Measurements from ENCODE around the gene ICAM2. TPM values are rescaled to one million over a fixed set of nuclear protein-coding genes. Genes with fewer than 3 reads are reported as not detected.
A peak's percentile ranks its signal among the peaks of the same experiment; 100 is the strongest.

Gene ICAM2
- total RNA-seq, 6 experiments from 2014 or later: 5.5 to 16.1 (median 8.6) TPM

GRCh38 chr17:64005734-64006167 lies 14.7 kb downstream of the ICAM2 start:
- no peaks in the 10 kb centered on the region for H3K27me3 ChIP-seq
- ATAC-seq (peak; percentile 52 to 67 (median 56)), DNase-seq (peak in 2 of 3 donors; percentile 67 to 73)
- TF ChIP-seq CTCF (IDR thresholded peaks at IDR 0.05) (no peak), POLR2A (IDR thresholded peaks at IDR 0.05) (no peak)
- H3K4me3 ChIP-seq: no peak overlapping the region
- 9% methylated on average over 4 of the region's 6 CpGs for WGBS (ENCODE audit: insufficient coverage, low coverage, low lambda C conversion rate, missing lambda C conversion rate)
- no peaks in the 10 kb centered on the region for H3K36me3 ChIP-seq
- H3K9me3 ChIP-seq: no peaks in the 10 kb centered on the region
- intact Hi-C loops (cut with DNase I): loop anchor here in 1 of 2 donors (10.0 kb wide), 1 partner anchor 61 kb away; no protein-coding TSS in a partner anchor
- peaks cover 0 to 3% (median 0%) of the 10 kb centered on the region in 4 donors for H3K4me1 ChIP-seq
- no peak overlapping the region for H3K27ac ChIP-seq

- Histone ChIP-seq H3K27me3 (no peaks in the 10 kb centered on the region), H3K4me3 (no peak overlapping the region)
- DNase-seq: peak in 1 of 3 donors; percentile 39
Observed at GRCh38 chr17:64004903-64005733, 15.3 kb downstream of the ICAM2 start.

GRCh38 chr17:64004218-64004770 lies 16.1 kb downstream of the ICAM2 start:
- Histone ChIP-seq H3K4me1 (peaks cover 0 to 3% (median 0%) of the 10 kb centered on the region in 4 donors), H3K9me3 (no peaks in the 10 kb centered on the region), H3K27ac (no peak overlapping the region), H3K27me3 (no peaks in the 10 kb centered on the region), H3K36me3 (no peaks in the 10 kb centered on the region), H3K4me3 (no peak overlapping the region)
- 91% methylated on average over 7 of the region's 7 CpGs for WGBS (ENCODE audit: insufficient coverage, low coverage, low lambda C conversion rate, missing lambda C conversion rate)
- DNase-seq: peak in 1 of 3 donors; percentile 28
- intact Hi-C loops (cut with DNase I): loop anchor here in 1 of 2 donors (10.0 kb wide), 1 partner anchor 59 kb away; no protein-coding TSS in a partner anchor
- TF ChIP-seq POLR2A (IDR thresholded peaks at IDR 0.05) (no peak), CTCF (IDR thresholded peaks at IDR 0.05) (no peak)
- no peak for ATAC-seq

More at GRCh38 chr17:64004903-64005733, 15.3 kb downstream of the ICAM2 start:
- 0% methylated on average over 1 of the region's 19 CpGs for WGBS (ENCODE audit: insufficient coverage, low coverage, low lambda C conversion rate, missing lambda C conversion rate)
- no peak for TF ChIP-seq CTCF (IDR thresholded peaks at IDR 0.05)
- ATAC-seq: no peak
- intact Hi-C loops (cut with DNase I): loop anchor here in 1 of 2 donors (10.0 kb wide), 1 partner anchor 60 kb away; no protein-coding TSS in a partner anchor
- peaks cover 0 to 3% (median 0%) of the 10 kb centered on the region in 4 donors for H3K4me1 ChIP-seq
- H3K36me3 ChIP-seq: no peaks in the 10 kb centered on the region
- H3K9me3 ChIP-seq: no peaks in the 10 kb centered on the region
- no peak overlapping the region for H3K27ac ChIP-seq

- no peaks in the 10 kb centered on the region for H3K27me3 ChIP-seq
- H3K27ac ChIP-seq: no peak overlapping the region
- H3K4me1 ChIP-seq: peaks cover 0 to 3% (median 0%) of the 10 kb centered on the region in 4 donors
- H3K36me3 ChIP-seq: no peaks in the 10 kb centered on the region
- ATAC-seq: no peak
- intact Hi-C loops (cut with DNase I): loop anchor here in 1 of 2 donors (10.0 kb wide), 1 partner anchor 59 kb away; no protein-coding TSS in a partner anchor
- H3K4me3 ChIP-seq: no peak overlapping the region
- WGBS (ENCODE audit: insufficient coverage, low coverage, low lambda C conversion rate, missing lambda C conversion rate): 74% methylated on average over 7 of the region's 13 CpGs
- TF ChIP-seq CTCF (IDR thresholded peaks at IDR 0.05): no peak
- no peak for TF ChIP-seq POLR2A (IDR thresholded peaks at IDR 0.05)
- H3K9me3 ChIP-seq: no peaks in the 10 kb centered on the region
- peak in 1 of 3 donors; percentile 37 for DNase-seq
Observed at GRCh38 chr17:64003526-64004121, 16.8 kb downstream of the ICAM2 start.
